Neutrophil (primary cell): Measurements from ENCODE around the gene ZNF467.

Experiments
- H3K27ac ChIP-seq: fragments of 200-600 bp; sonication (generic); 2 replicates; pipeline ENCODE4 v1.5.1; 2016; ENCODE audit warnings: mild to moderate bottlenecking, moderate library complexity
- H3K27me3 ChIP-seq: fragments of 200-600 bp; sonication (generic); 2 replicates; pipeline ENCODE4 v1.6.0; 2016; ENCODE audit warnings: mild to moderate bottlenecking
- H3K36me3 ChIP-seq: fragments of 200-600 bp; sonication (generic); 2 replicates; pipeline ENCODE4 v1.5.1; 2017
- H3K4me1 ChIP-seq, 2 experiments: fragments of 200-600 bp in 1 of 2; sonication (generic) in 1 of 2; 1 replicate in 1 of 2; 2 replicates in 1 of 2; pipeline versions ENCODE4 v1.5.1 to v1.6.1; 2013 to 2016; ENCODE audit warnings: low read depth in 1 of 2, low read length in 1 of 2, mild to moderate bottlenecking in 1 of 2, moderate library complexity in 1 of 2; ENCODE audit not compliant: control insufficient read depth in 1 of 2, insufficient read depth in 1 of 2
- H3K4me3 ChIP-seq, 2 experiments: fragments of 200-600 bp in 1 of 2; sonication (generic) in 1 of 2; 1 replicate in 1 of 2; 2 replicates in 1 of 2; pipeline ENCODE4 v1.5.1; 2013 to 2016; ENCODE audit warnings: low read depth in 1 of 2, low read length in 1 of 2, mild to moderate bottlenecking in 1 of 2, moderate library complexity in 1 of 2
- H3K9me3 ChIP-seq: fragments of 200-600 bp; sonication (generic); 2 replicates; pipeline ENCODE4 v1.5.1; 2016
- CTCF ChIP-seq: fragments of 200-600 bp; sonication (generic); IDR thresholded peaks from 2 replicates; pipeline ENCODE4 v1.5.1; 2016; ENCODE audit warnings: antibody characterized with exemption

ZNF467 gene

GRCh38 chr7:149790754-149791360, 17.5 kb upstream of the ZNF467 start:
- no peak overlapping the region for H3K27ac ChIP-seq
- H3K4me1 ChIP-seq: peaks cover 3 to 7% of the 10 kb centered on the region in 2 experiments
- peaks cover 74% of the 10 kb centered on the region for H3K27me3 ChIP-seq
- H3K9me3 ChIP-seq: no peaks in the 10 kb centered on the region
- no peak for TF ChIP-seq CTCF
- no peak overlapping the region for H3K4me3 ChIP-seq
- H3K36me3 ChIP-seq: no peaks in the 10 kb centered on the region

GRCh38 chr7:149790146-149790548, 16.8 kb upstream of the ZNF467 start:
- Histone ChIP-seq H3K27me3 (peaks cover 74% of the 10 kb centered on the region), H3K9me3 (no peaks in the 10 kb centered on the region), H3K36me3 (no peaks in the 10 kb centered on the region), H3K4me3 (peak overlapping the region in 1 of 2 experiments; percentile 5), H3K27ac (no peak overlapping the region), H3K4me1 (peaks cover 3 to 7% of the 10 kb centered on the region in 2 experiments)
- TF ChIP-seq CTCF: peak; percentile 69

DNA sequence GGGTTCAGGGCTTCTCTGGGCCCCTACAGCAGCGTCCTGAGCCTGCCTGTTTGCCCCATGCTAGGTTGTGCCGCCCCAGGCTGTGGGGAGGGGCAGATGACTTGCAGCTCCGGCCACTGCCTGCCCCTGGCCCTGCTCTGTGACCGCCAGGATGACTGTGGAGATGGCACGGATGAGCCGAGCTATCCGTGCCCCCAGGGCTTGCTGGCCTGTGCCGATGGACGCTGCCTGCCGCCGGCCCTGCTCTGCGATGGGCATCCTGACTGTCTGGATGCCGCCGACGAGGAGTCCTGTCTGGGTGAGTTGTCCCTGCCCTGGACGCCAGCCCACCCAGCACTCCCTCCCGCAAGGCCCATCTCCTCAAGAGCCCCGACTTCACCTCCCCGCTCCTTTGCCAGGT, 15.7 kb upstream of the ZNF467 start:
- peaks cover 72% of the 10 kb centered on the region for H3K27me3 ChIP-seq
- no peak overlapping the region for H3K27ac ChIP-seq
- H3K4me3 ChIP-seq: no peak overlapping the region
- peaks cover 3 to 7% of the 10 kb centered on the region in 2 experiments for H3K4me1 ChIP-seq
- H3K9me3 ChIP-seq: no peaks in the 10 kb centered on the region
- H3K36me3 ChIP-seq: no peaks in the 10 kb centered on the region
- TF ChIP-seq CTCF: no peak

GRCh38 chr7:149788300-149788851, 15.0 kb upstream of the ZNF467 start:
- Histone ChIP-seq H3K27ac (no peak overlapping the region), H3K9me3 (no peaks in the 10 kb centered on the region), H3K4me3 (no peak overlapping the region), H3K4me1 (peaks cover 3 to 7% of the 10 kb centered on the region in 2 experiments), H3K27me3 (peaks cover 76% of the 10 kb centered on the region), H3K36me3 (no peaks in the 10 kb centered on the region)
- no peak for TF ChIP-seq CTCF

GRCh38 chr7:149787428-149788299, 14.3 kb upstream of the ZNF467 start:
- H3K9me3 ChIP-seq: no peaks in the 10 kb centered on the region
- H3K27ac ChIP-seq: no peak overlapping the region
- H3K27me3 ChIP-seq: peaks cover 76% of the 10 kb centered on the region
- H3K4me3 ChIP-seq: no peak overlapping the region
- H3K4me1 ChIP-seq: peaks cover 3 to 7% of the 10 kb centered on the region in 2 experiments
- TF ChIP-seq CTCF: peak; percentile 22
- no peaks in the 10 kb centered on the region for H3K36me3 ChIP-seq
